Neural progenitor cell (in vitro differentiated cells): ENCODE results near the gene STIM1. TPM values are rescaled to one million over a fixed set of nuclear protein-coding genes. Genes with fewer than 3 reads are reported as not detected.

Source experiments
- DNase-seq: peaks from one replicate; pipeline ENCODE4 v3.0.0-alpha.2; 2016; ENCODE audit warnings: low spot score
- H2AFZ ChIP-seq: fragments of 200-600 bp; sonication (generic); replicated peaks from 2 replicates; pipeline ENCODE4 v1.6.1; 2016; ENCODE audit warnings: antibody characterized with exemption
- H3F3A ChIP-seq: fragments of 200-600 bp; sonication (generic); 2 replicates; pipeline ENCODE4 v1.6.1; 2016; ENCODE audit warnings: antibody characterized with exemption, low read depth
- H3K27ac ChIP-seq: fragments of 200-600 bp; sonication (generic); 2 replicates; pipeline ENCODE4 v1.5.1; 2016; ENCODE audit warnings: mild to moderate bottlenecking
- H3K27me3 ChIP-seq: fragments of 200-600 bp; sonication (generic); 2 replicates; pipeline ENCODE4 v1.6.1; 2016; ENCODE audit warnings: mild to moderate bottlenecking, moderate library complexity
- H3K36me3 ChIP-seq: fragments of 200-600 bp; sonication (generic); 2 replicates; pipeline ENCODE4 v1.5.1; 2016
- H3K4me1 ChIP-seq: fragments of 200-600 bp; sonication (generic); 2 replicates; pipeline ENCODE4 v1.6.1; 2016; ENCODE audit warnings: mixed run types
- H3K4me2 ChIP-seq: fragments of 200-600 bp; sonication (generic); 2 replicates; pipeline ENCODE4 v1.6.1; 2016
- H3K4me3 ChIP-seq: fragments of 200-600 bp; sonication (generic); 2 replicates; pipeline ENCODE4 v1.5.1; 2016
- H3K79me2 ChIP-seq: fragments of 200-600 bp; sonication (generic); 2 replicates; pipeline ENCODE4 v1.6.1; 2016; ENCODE audit warnings: low read depth
- H3K9ac ChIP-seq: fragments of 200-600 bp; sonication (generic); 2 replicates; pipeline ENCODE4 v1.6.1; 2016
- H3K9me3 ChIP-seq: fragments of 200-600 bp; sonication (generic); 2 replicates; pipeline ENCODE4 v1.5.1; 2016; ENCODE audit warnings: low read depth
- H4K20me1 ChIP-seq: fragments of 200-600 bp; sonication (generic); 2 replicates; pipeline ENCODE4 v1.6.1; 2016; ENCODE audit warnings: low read depth
- H3K27ac Mint-ChIP-seq: 3 replicates; pipeline ENCODE4 v1.8.0; 2021; ENCODE audit warnings: mixed read lengths
- H3K27me3 Mint-ChIP-seq: 2 replicates; pipeline ENCODE4 v1.8.0; 2022; ENCODE audit warnings: low read depth, mild to moderate bottlenecking, inconsistent platforms, moderate library complexity, mixed read lengths; ENCODE audit not compliant: insufficient read depth
- H3K36me3 Mint-ChIP-seq: 3 replicates; pipeline ENCODE4 v1.8.0; 2021; ENCODE audit warnings: mixed read lengths
- H3K4me1 Mint-ChIP-seq: 3 replicates; pipeline ENCODE4 v1.8.0; 2021; ENCODE audit warnings: mixed read lengths
- H3K4me3 Mint-ChIP-seq: 3 replicates; pipeline ENCODE4 v1.8.0; 2021; ENCODE audit warnings: mild to moderate bottlenecking, moderate library complexity, mixed read lengths
- H3K9me3 Mint-ChIP-seq: 3 replicates; pipeline ENCODE4 v1.8.0; 2020; ENCODE audit warnings: mixed read lengths
- CTCF ChIP-seq: fragments of 200-600 bp; sonication (generic); IDR thresholded peaks from 2 replicates; pipeline ENCODE4 v1.5.1; 2017; ENCODE audit warnings: antibody characterized with exemption, mild to moderate bottlenecking
- EZH2 ChIP-seq: fragments of 200-600 bp; sonication (generic); IDR thresholded peaks from 2 replicates; pipeline ENCODE4 v1.6.1; 2017; ENCODE audit warnings: antibody characterized with exemption, mild to moderate bottlenecking, moderate library complexity
- EZH2phosphoT487 ChIP-seq: fragments of 200-600 bp; sonication (generic); IDR thresholded peaks from 2 replicates; pipeline ENCODE4 v1.6.1; 2017; ENCODE audit warnings: antibody characterized with exemption
- total RNA-seq: library from RNA; depleted of rRNA; stranded (reverse); fragments of >200 nt; gene quantifications from 2 replicates; pipeline ENCODE4 v1.2.3, GENCODE V29; 2015; ENCODE audit warnings: low replicate concordance

STIM1 gene
- total RNA-seq, 1 donor from 2014 or later, result 18.9 TPM

- Histone ChIP-seq H3K4me2 (no peak overlapping the region), H3K79me2 (peaks cover 85% of the 10 kb centered on the region), H4K20me1 (peaks cover 77% of the 10 kb centered on the region), H3K4me3 (no peak overlapping the region), H3K27me3 (no peaks in the 10 kb centered on the region), H3K9me3 (no peaks in the 10 kb centered on the region), H3K4me1 (peaks cover 7% of the 10 kb centered on the region), H2AFZ (no peak overlapping the region), H3K36me3 (no peaks in the 10 kb centered on the region), H3K9ac (no peak overlapping the region), H3K27ac (no peak overlapping the region), H3F3A (peaks cover 6% of the 10 kb centered on the region)
- TF ChIP-seq EZH2phosphoT487, result no peak
- no peak for TF ChIP-seq EZH2
- TF ChIP-seq CTCF, result no peak
- H3K4me1 Mint-ChIP-seq, result peaks cover 30% of the 10 kb centered on the region
- H3K36me3 Mint-ChIP-seq, result peaks cover 17% of the 10 kb centered on the region
- H3K27ac Mint-ChIP-seq, result no peak overlapping the region
- H3K27me3 Mint-ChIP-seq, result no peaks in the 10 kb centered on the region
- no peak overlapping the region for H3K4me3 Mint-ChIP-seq
- H3K9me3 Mint-ChIP-seq, result no peaks in the 10 kb centered on the region
- DNase-seq, result no peak
These were observed 18.6 kb upstream of the STIM1 start for GRCh38 chr11:3836903-3837302.

- Histone ChIP-seq H3K27me3 (no peaks in the 10 kb centered on the region), H3F3A (peaks cover 6% of the 10 kb centered on the region), H3K9me3 (no peaks in the 10 kb centered on the region), H2AFZ (no peak overlapping the region), H3K36me3 (no peaks in the 10 kb centered on the region), H3K9ac (no peak overlapping the region), H3K79me2 (peaks cover 76% of the 10 kb centered on the region), H3K4me3 (no peak overlapping the region), H3K4me2 (no peak overlapping the region), H4K20me1 (peaks cover 68% of the 10 kb centered on the region), H3K4me1 (peaks cover 7% of the 10 kb centered on the region), H3K27ac (no peak overlapping the region)
- Mint-ChIP-seq H3K4me1 (peaks cover 32% of the 10 kb centered on the region), H3K4me3 (no peak overlapping the region), H3K27ac (no peak overlapping the region), H3K27me3 (no peaks in the 10 kb centered on the region), H3K9me3 (no peaks in the 10 kb centered on the region), H3K36me3 (peaks cover 17% of the 10 kb centered on the region)
- TF ChIP-seq EZH2, result no peak
- DNase-seq, result no peak
These were observed 17.7 kb upstream of the STIM1 start for GRCh38 chr11:3837793-3838192.

- no peaks in the 10 kb centered on the region for H3K9me3 ChIP-seq
- H3K9me3 Mint-ChIP-seq, result no peaks in the 10 kb centered on the region
- H3K4me3 ChIP-seq, result no peak overlapping the region
- no peak overlapping the region for H3K27ac ChIP-seq
- H3K4me2 ChIP-seq, result no peak overlapping the region
- TF ChIP-seq EZH2phosphoT487, result no peak
- no peak for TF ChIP-seq CTCF
- no peak for DNase-seq
- H3K27me3 ChIP-seq, result no peaks in the 10 kb centered on the region
- H3F3A ChIP-seq, result peaks cover 6% of the 10 kb centered on the region
- peak overlapping the region; percentile 91 for H3K4me3 Mint-ChIP-seq
- H2AFZ ChIP-seq, result no peak overlapping the region
- H3K9ac ChIP-seq, result no peak overlapping the region
- peaks cover 74% of the 10 kb centered on the region for H3K79me2 ChIP-seq
- peaks cover 7% of the 10 kb centered on the region for H3K4me1 ChIP-seq
- H3K36me3 ChIP-seq, result no peaks in the 10 kb centered on the region
- peaks cover 17% of the 10 kb centered on the region for H3K36me3 Mint-ChIP-seq
- H3K27me3 Mint-ChIP-seq, result no peaks in the 10 kb centered on the region
- peaks cover 32% of the 10 kb centered on the region for H3K4me1 Mint-ChIP-seq
- H4K20me1 ChIP-seq, result peaks cover 61% of the 10 kb centered on the region
- H3K27ac Mint-ChIP-seq, result no peak overlapping the region
These were observed 17.0 kb upstream of the STIM1 start for GRCh38 chr11:3838504-3838903.

GRCh38 chr11:3840004-3840869, 15.2 kb upstream of the STIM1 start:
- no peaks in the 10 kb centered on the region for H3K27me3 ChIP-seq
- TF ChIP-seq EZH2phosphoT487 (no peak), CTCF (no peak), EZH2 (no peak)
- peak overlapping the region; percentile 95 for H2AFZ ChIP-seq

More at GRCh38 chr11:3840004-3840869, 15.2 kb upstream of the STIM1 start:
- Histone ChIP-seq H3K36me3 (no peaks in the 10 kb centered on the region), H3K4me1 (peaks cover 7% of the 10 kb centered on the region), H3K4me3 (peak overlapping the region; percentile 98), H3K9ac (peak overlapping the region; percentile 53), H3F3A (peaks cover 6% of the 10 kb centered on the region), H3K9me3 (no peaks in the 10 kb centered on the region), H3K4me2 (peak overlapping the region; percentile 96), H3K79me2 (peaks cover 58% of the 10 kb centered on the region), H3K27ac (no peak overlapping the region), H4K20me1 (peaks cover 46% of the 10 kb centered on the region)
- Mint-ChIP-seq H3K36me3 (peaks cover 10% of the 10 kb centered on the region), H3K4me1 (peaks cover 26% of the 10 kb centered on the region), H3K27ac (peak overlapping the region; percentile 27), H3K27me3 (no peaks in the 10 kb centered on the region), H3K4me3 (peak overlapping the region; percentile 91), H3K9me3 (no peaks in the 10 kb centered on the region)
- peak; percentile 81 for DNase-seq
